HG03095 (cell line): ENCODE measurements around the gene PCBD2.
"Not testable (repeated sequence)": the region's sequence is repeated elsewhere in the genome, so short reads cannot be mapped to it uniquely, and the experiment has no call there.

Experiments used
- ATAC-seq: cut with Tn5 transposase; IDR thresholded peaks from one replicate; pipeline ENCODE4 v1.9.1; 2021; ENCODE audit warnings: moderate library complexity; ENCODE audit not compliant: unreplicated experiment

Gene PCBD2

GRCh38 chr5:134905246-134905996 is 490 bp downstream of the PCBD2 start:
- ATAC-seq: peak; percentile 23

- ATAC-seq: no peak
Measured at GRCh38 chr5:134906811-134907210, 1.9 kb downstream of the PCBD2 start.

GRCh38 chr5:134910752-134911151 is 5.8 kb downstream of the PCBD2 start:
- ATAC-seq: not testable (repeated sequence)

GRCh38 chr5:134911285-134912206 is 6.6 kb downstream of the PCBD2 start:
- no peak for ATAC-seq

- ATAC-seq: no peak
Measured at GRCh38 chr5:134913254-134913653, 8.3 kb downstream of the PCBD2 start.

GRCh38 chr5:134913795-134914194 is 8.9 kb downstream of the PCBD2 start:
- ATAC-seq: no peak

GRCh38 chr5:134917070-134917815 is 12.3 kb downstream of the PCBD2 start:
- no peak for ATAC-seq

GRCh38 chr5:134918861-134919260 is 13.9 kb downstream of the PCBD2 start:
- ATAC-seq: no peak

- ATAC-seq: no peak
Measured at GRCh38 chr5:134920848-134921575, 16.1 kb downstream of the PCBD2 start.

- ATAC-seq: no peak
Measured at GRCh38 chr5:134932508-134932907, 27.6 kb downstream of the PCBD2 start.

GRCh38 chr5:134934202-134934601 is 29.3 kb downstream of the PCBD2 start:
- ATAC-seq: no peak

- no peak for ATAC-seq
Measured at GRCh38 chr5:134935711-134936602, 31.0 kb downstream of the PCBD2 start.

GRCh38 chr5:134937526-134937925 is 32.6 kb downstream of the PCBD2 start:
- no peak for ATAC-seq

GRCh38 chr5:134938030-134938429 is 33.1 kb downstream of the PCBD2 start:
- no peak for ATAC-seq

GRCh38 chr5:134939500-134939899 is 34.6 kb downstream of the PCBD2 start:
- ATAC-seq: no peak

- ATAC-seq: no peak
Measured at GRCh38 chr5:134943547-134943946, 38.6 kb downstream of the PCBD2 start.

- ATAC-seq: no peak
Measured at GRCh38 chr5:134944630-134945029, 39.7 kb downstream of the PCBD2 start.

- no peak for ATAC-seq
Measured at GRCh38 chr5:134945041-134945440, 40.1 kb downstream of the PCBD2 start.

GRCh38 chr5:134948911-134949310 is 44.0 kb downstream of the PCBD2 start:
- no peak for ATAC-seq

GRCh38 chr5:134949316-134949715 is 44.4 kb downstream of the PCBD2 start:
- no peak for ATAC-seq
